Ectodermal cell (in vitro differentiated cells): ENCODE results near the gene ANGPTL2.

Source experiments
- H3K27ac ChIP-seq: 2 replicates; pipeline ENCODE4 v1.7.0; 2013; ENCODE audit warnings: mild to moderate bottlenecking, low read depth, low read length; ENCODE audit not compliant: insufficient read depth, poor library complexity, severe bottlenecking
- H3K27me3 ChIP-seq: 2 replicates; pipeline ENCODE4 v1.7.0; 2013; ENCODE audit warnings: mild to moderate bottlenecking, low read length; ENCODE audit not compliant: insufficient read depth, control insufficient read depth, poor library complexity, severe bottlenecking
- H3K36me3 ChIP-seq: one replicate; pipeline ENCODE4 v1.7.0; 2013; ENCODE audit warnings: low read length; ENCODE audit not compliant: control insufficient read depth, insufficient read depth
- H3K4me1 ChIP-seq: one replicate; pipeline ENCODE4 v1.7.0; 2013; ENCODE audit warnings: low read length; ENCODE audit not compliant: control insufficient read depth, insufficient read depth
- H3K4me3 ChIP-seq: 2 replicates; pipeline ENCODE4 v1.7.0; 2013; ENCODE audit warnings: low read depth, low read length, control low read depth; ENCODE audit not compliant: insufficient read depth
- H3K9me3 ChIP-seq: 2 replicates; pipeline ENCODE4 v1.7.0; 2013; ENCODE audit warnings: mild to moderate bottlenecking, low read length, moderate library complexity; ENCODE audit not compliant: control insufficient read depth
- WGBS, 2 experiments: methylation state at CpG; one replicate each; pipeline ENCODE4 v1.1.7; 2013; ENCODE audit warnings: missing lambda C conversion rate in 2 of 2; 5-methylcytosine and 5-hydroxymethylcytosine counted together

Gene ANGPTL2

GRCh38 chr9:127107929-127108876 lies 14.2 kb downstream of the ANGPTL2 start:
- H3K27me3 ChIP-seq = no peaks in the 10 kb centered on the region
- no peak overlapping the region for H3K27ac ChIP-seq
- H3K4me3 ChIP-seq = no peak overlapping the region
- no peaks in the 10 kb centered on the region for H3K36me3 ChIP-seq
- WGBS, 2 experiments = 96% methylated on average over 38 of the region's 38 CpGs
- no peaks in the 10 kb centered on the region for H3K4me1 ChIP-seq
- H3K9me3 ChIP-seq = no peaks in the 10 kb centered on the region

- Histone ChIP-seq H3K9me3 (no peaks in the 10 kb centered on the region), H3K27me3 (no peaks in the 10 kb centered on the region), H3K27ac (no peak overlapping the region), H3K36me3 (no peaks in the 10 kb centered on the region), H3K4me1 (no peaks in the 10 kb centered on the region), H3K4me3 (no peak overlapping the region)
- WGBS, 2 experiments = 93 to 96% methylated on average over 10 to 11 of the region's 11 CpGs
These were observed 15.1 kb downstream of the ANGPTL2 start for GRCh38 chr9:127107171-127107928.

GRCh38 chr9:127106466-127106855 lies 16.0 kb downstream of the ANGPTL2 start:
- no peaks in the 10 kb centered on the region for H3K27me3 ChIP-seq
- H3K4me3 ChIP-seq = no peak overlapping the region
- no peak overlapping the region for H3K27ac ChIP-seq
- 89 to 99% methylated on average over 4 of the region's 4 CpGs for WGBS, 2 experiments
- no peaks in the 10 kb centered on the region for H3K4me1 ChIP-seq
- no peaks in the 10 kb centered on the region for H3K9me3 ChIP-seq
- no peaks in the 10 kb centered on the region for H3K36me3 ChIP-seq

- Histone ChIP-seq H3K27ac (no peak overlapping the region), H3K9me3 (no peaks in the 10 kb centered on the region), H3K4me1 (no peaks in the 10 kb centered on the region), H3K36me3 (peaks cover 3% of the 10 kb centered on the region), H3K27me3 (no peaks in the 10 kb centered on the region), H3K4me3 (no peak overlapping the region)
- WGBS, 2 experiments = 95 to 96% methylated on average over 7 of the region's 7 CpGs
These were observed 16.5 kb downstream of the ANGPTL2 start for GRCh38 chr9:127105805-127106465.

GRCh38 chr9:127104581-127105311 lies 17.7 kb downstream of the ANGPTL2 start:
- Histone ChIP-seq H3K4me1 (no peaks in the 10 kb centered on the region), H3K36me3 (peaks cover 3% of the 10 kb centered on the region), H3K9me3 (no peaks in the 10 kb centered on the region), H3K27ac (no peak overlapping the region), H3K27me3 (no peaks in the 10 kb centered on the region), H3K4me3 (no peak overlapping the region)
- 91 to 93% methylated on average over 7 of the region's 7 CpGs for WGBS, 2 experiments

- Histone ChIP-seq H3K9me3 (no peaks in the 10 kb centered on the region), H3K27ac (no peak overlapping the region), H3K4me1 (no peaks in the 10 kb centered on the region), H3K4me3 (no peak overlapping the region), H3K27me3 (no peaks in the 10 kb centered on the region), H3K36me3 (peaks cover 3% of the 10 kb centered on the region)
- WGBS, 2 experiments = 90 to 98% methylated on average over 2 of the region's 2 CpGs
These were observed 19.6 kb downstream of the ANGPTL2 start for GRCh38 chr9:127102788-127103187.

- Histone ChIP-seq H3K27ac (no peak overlapping the region), H3K4me1 (no peaks in the 10 kb centered on the region), H3K4me3 (no peak overlapping the region), H3K27me3 (no peaks in the 10 kb centered on the region), H3K9me3 (no peaks in the 10 kb centered on the region), H3K36me3 (peaks cover 3% of the 10 kb centered on the region)
These were observed 20.3 kb downstream of the ANGPTL2 start for GRCh38 chr9:127102176-127102575.

- Histone ChIP-seq H3K27ac (no peak overlapping the region), H3K4me1 (no peaks in the 10 kb centered on the region), H3K4me3 (no peak overlapping the region), H3K27me3 (no peaks in the 10 kb centered on the region), H3K9me3 (no peaks in the 10 kb centered on the region), H3K36me3 (peaks cover 3% of the 10 kb centered on the region)
- 94 to 98% methylated on average over 3 of the region's 3 CpGs for WGBS, 2 experiments
These were observed 22.8 kb downstream of the ANGPTL2 start for GRCh38 chr9:127099664-127100063.

GRCh38 chr9:127098916-127099553 lies 23.4 kb downstream of the ANGPTL2 start:
- H3K27ac ChIP-seq = no peak overlapping the region
- no peaks in the 10 kb centered on the region for H3K27me3 ChIP-seq
- no peaks in the 10 kb centered on the region for H3K9me3 ChIP-seq
- no peak overlapping the region for H3K4me3 ChIP-seq
- H3K36me3 ChIP-seq = peaks cover 3% of the 10 kb centered on the region
- no peaks in the 10 kb centered on the region for H3K4me1 ChIP-seq
- WGBS, 2 experiments = 83% methylated on average over 7 of the region's 7 CpGs
